HepG2 (cell line): ENCODE data around the gene TAOK3. TPM values are rescaled to one million over a fixed set of nuclear protein-coding genes. Genes with fewer than 3 reads are reported as not detected.

Source experiments
- CBFB ChIP-seq: sonication (generic); formaldehyde crosslinking; IDR thresholded peaks from 2 replicates; pipeline ENCODE4 v1.4.0; 2020; ENCODE audit warnings: missing genetic modification reagents
- CHD2 ChIP-seq: IDR thresholded peaks from 2 replicates; pipeline ENCODE4 v1.6.1; 2011; ENCODE audit warnings: low read depth, low read length, improper control_type of control experiment
- FOXA1 ChIP-seq, 2 experiments: fragments of 450-650 bp in 1 of 2; sonication (generic) in 1 of 2; formaldehyde crosslinking in 1 of 2; IDR thresholded peaks; 2 replicates each; pipeline versions ENCODE4 v1.4.0 to v1.6.1; 2016 to 2020; ENCODE audit warnings: missing genetic modification reagents in 1 of 2
- GABPB1 ChIP-seq: IDR thresholded peaks from 2 replicates; pipeline ENCODE4 v1.6.1; 2016; ENCODE audit warnings: mild to moderate bottlenecking, missing genetic modification reagents, moderate library complexity, missing compliant biosample characterization
- HDAC6 ChIP-seq: fragments of 200-600 bp; sonication (generic); IDR thresholded peaks from 2 replicates; pipeline ENCODE4 v1.7.0; 2017; ENCODE audit warnings: mild to moderate bottlenecking, antibody characterized with exemption, low read length, low read depth
- HMG20A ChIP-seq: IDR thresholded peaks from 2 replicates; pipeline ENCODE4 v1.6.1; 2016; ENCODE audit warnings: borderline replicate concordance
- NCOR1 ChIP-seq: fragments of 200-600 bp; sonication (generic); IDR thresholded peaks from 2 replicates; pipeline ENCODE4 v1.7.0; 2017; ENCODE audit warnings: antibody characterized with exemption, low read length, borderline replicate concordance
- NFIC ChIP-seq: IDR thresholded peaks from 2 replicates; pipeline ENCODE4 v1.6.1; 2012; ENCODE audit warnings: mild to moderate bottlenecking, low read length, inconsistent platforms
- NR3C1 ChIP-seq: sonication (generic); formaldehyde crosslinking; IDR thresholded peaks from 2 replicates; pipeline ENCODE4 v1.4.0; 2020; ENCODE audit warnings: missing genetic modification reagents
- PAX8 ChIP-seq: sonication (generic); formaldehyde crosslinking; IDR thresholded peaks from 2 replicates; pipeline ENCODE4 v1.8.0; 2022; ENCODE audit warnings: mild to moderate bottlenecking, missing genetic modification reagents, borderline replicate concordance
- SALL1 ChIP-seq: sonication (generic); formaldehyde crosslinking; IDR thresholded peaks from 2 replicates; pipeline ENCODE4 v1.8.0; 2022; ENCODE audit warnings: mild to moderate bottlenecking, missing genetic modification reagents
- SMARCE1 ChIP-seq: fragments of 450-650 bp; IDR thresholded peaks from 2 replicates; pipeline ENCODE4 v1.6.1; 2017; ENCODE audit warnings: borderline replicate concordance
- SNAI1 ChIP-seq: sonication (generic); formaldehyde crosslinking; IDR thresholded peaks from 2 replicates; pipeline ENCODE4 v1.5.0; 2020; ENCODE audit warnings: mild to moderate bottlenecking, missing genetic modification reagents, borderline replicate concordance
- ZFP36L1 ChIP-seq: sonication (generic); formaldehyde crosslinking; IDR thresholded peaks from 2 replicates; pipeline ENCODE4 v1.8.0; 2022; ENCODE audit warnings: mild to moderate bottlenecking, missing genetic modification reagents, moderate library complexity
- ZNF205 ChIP-seq: IDR thresholded peaks from 2 replicates; pipeline ENCODE4 v1.6.1; 2018; ENCODE audit warnings: missing biosample characterization, missing genetic modification reagents
- ZNF3 ChIP-seq: IDR thresholded peaks from 2 replicates; pipeline ENCODE4 v1.7.0; 2017; ENCODE audit warnings: inconsistent platforms
- ZNF33A ChIP-seq: sonication (generic); formaldehyde crosslinking; IDR thresholded peaks from 2 replicates; pipeline ENCODE4 v1.5.1; 2020; ENCODE audit warnings: missing genetic modification reagents, mild to moderate bottlenecking, moderate library complexity, borderline replicate concordance
- ZNF557 ChIP-seq: sonication (generic); formaldehyde crosslinking; IDR thresholded peaks from 2 replicates; pipeline ENCODE4 v1.4.0; 2020; ENCODE audit warnings: missing genetic modification reagents
- ZNF564 ChIP-seq: sonication (generic); formaldehyde crosslinking; IDR thresholded peaks from 2 replicates; pipeline ENCODE4 v1.8.1; 2023; ENCODE audit warnings: mild to moderate bottlenecking, missing genetic modification reagents
- ZNF75D ChIP-seq: sonication (generic); formaldehyde crosslinking; IDR thresholded peaks from 2 replicates; pipeline ENCODE4 v1.8.1; 2023; ENCODE audit warnings: missing genetic modification reagents, mild to moderate bottlenecking, borderline replicate concordance
- polyA plus RNA-seq, 8 experiments: library from polyadenylated mRNA; depleted of rRNA in 3 of 8; stranded (reverse) in 7 of 8; unstranded in 1 of 8; fragments of >200 nt; fragmentation: Illumina TruSeq in 4 of 8; extraction: Trizol in 4 of 8; gene quantifications; 2 replicates each; pipeline versions ENCODE4 v1.2.1 to v1.2.3, GENCODE V29; 2011 to 2016; ENCODE audit warnings: low read depth in 4 of 8, missing spikeins in 1 of 8, mixed read lengths in 1 of 8; ENCODE audit not compliant: insufficient read depth in 1 of 8
- total RNA-seq, 5 experiments: library from RNA; depleted of rRNA; stranded (reverse); fragments of >200 nt; fragmentation: Illumina TruSeq; extraction: Trizol; gene quantifications; 2 replicates each; pipeline ENCODE4 v1.2.3, GENCODE V29; 2016; ENCODE audit warnings: low read depth in 1 of 5
- TF ChIP-seq, protein P1 (sequence below): sonication (generic); formaldehyde crosslinking; IDR thresholded peaks from 2 replicates; pipeline ENCODE4 v1.4.0; 2020; ENCODE audit warnings: mild to moderate bottlenecking, missing genetic modification reagents, borderline replicate concordance
- TF ChIP-seq, protein P2 (sequence below): sonication (generic); formaldehyde crosslinking; IDR thresholded peaks from 2 replicates; pipeline ENCODE4 v1.4.0; 2020; ENCODE audit warnings: mild to moderate bottlenecking, missing genetic modification reagents
- TF ChIP-seq, protein P3 (sequence below): fragments of 450-650 bp; IDR thresholded peaks from 2 replicates; pipeline ENCODE4 v1.6.1; 2017
- TF ChIP-seq, protein P4 (sequence below): IDR thresholded peaks from 2 replicates; pipeline ENCODE4 v1.6.1; 2016; ENCODE audit warnings: mild to moderate bottlenecking, missing biosample characterization, missing genetic modification reagents

The TAOK3 gene
- total and polyA plus RNA-seq, 2 of the 13 experiments (the other 11 are each of a cell fraction or from before 2014, with no cell fraction given): 10.4 to 12.3 TPM

DNA sequence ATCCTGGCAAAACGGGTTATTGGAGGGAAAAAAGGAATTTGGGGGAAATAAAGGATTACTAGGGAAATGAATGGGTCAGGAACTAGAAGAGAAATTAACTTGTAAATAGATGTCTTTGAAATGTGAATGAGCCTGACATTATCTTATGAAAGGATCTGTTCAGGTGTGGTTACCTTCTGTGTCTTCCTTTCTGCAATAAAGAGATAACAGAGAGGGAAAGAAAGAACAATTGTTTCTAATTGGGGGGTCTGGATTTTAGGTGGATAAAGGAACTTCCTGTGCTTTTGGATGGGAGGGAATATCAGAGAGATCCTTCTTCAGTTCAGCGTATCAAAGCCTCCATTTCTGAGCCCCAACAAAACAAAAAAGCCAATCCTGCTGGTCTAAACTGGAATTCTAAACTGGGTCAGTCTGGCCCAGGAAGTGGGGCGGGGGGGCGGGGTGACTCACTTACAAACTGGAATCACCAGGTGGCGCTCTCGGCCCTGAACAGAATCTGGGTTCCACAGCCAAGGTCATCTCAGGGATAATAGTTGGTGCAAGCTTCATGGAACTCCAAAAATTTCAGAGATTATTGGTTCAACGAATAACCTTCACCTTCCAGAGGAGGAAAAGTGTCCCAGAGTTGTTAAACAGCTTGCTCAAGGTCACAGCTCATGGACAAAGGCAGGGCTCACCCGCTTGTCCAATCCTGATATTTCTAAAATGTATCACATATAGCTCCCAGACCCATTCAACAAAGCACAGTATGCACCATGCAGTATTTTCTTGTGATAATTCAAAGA is 251.9 kb downstream of the TAOK3 start (continued):
- TF ChIP-seq, protein P1, sequence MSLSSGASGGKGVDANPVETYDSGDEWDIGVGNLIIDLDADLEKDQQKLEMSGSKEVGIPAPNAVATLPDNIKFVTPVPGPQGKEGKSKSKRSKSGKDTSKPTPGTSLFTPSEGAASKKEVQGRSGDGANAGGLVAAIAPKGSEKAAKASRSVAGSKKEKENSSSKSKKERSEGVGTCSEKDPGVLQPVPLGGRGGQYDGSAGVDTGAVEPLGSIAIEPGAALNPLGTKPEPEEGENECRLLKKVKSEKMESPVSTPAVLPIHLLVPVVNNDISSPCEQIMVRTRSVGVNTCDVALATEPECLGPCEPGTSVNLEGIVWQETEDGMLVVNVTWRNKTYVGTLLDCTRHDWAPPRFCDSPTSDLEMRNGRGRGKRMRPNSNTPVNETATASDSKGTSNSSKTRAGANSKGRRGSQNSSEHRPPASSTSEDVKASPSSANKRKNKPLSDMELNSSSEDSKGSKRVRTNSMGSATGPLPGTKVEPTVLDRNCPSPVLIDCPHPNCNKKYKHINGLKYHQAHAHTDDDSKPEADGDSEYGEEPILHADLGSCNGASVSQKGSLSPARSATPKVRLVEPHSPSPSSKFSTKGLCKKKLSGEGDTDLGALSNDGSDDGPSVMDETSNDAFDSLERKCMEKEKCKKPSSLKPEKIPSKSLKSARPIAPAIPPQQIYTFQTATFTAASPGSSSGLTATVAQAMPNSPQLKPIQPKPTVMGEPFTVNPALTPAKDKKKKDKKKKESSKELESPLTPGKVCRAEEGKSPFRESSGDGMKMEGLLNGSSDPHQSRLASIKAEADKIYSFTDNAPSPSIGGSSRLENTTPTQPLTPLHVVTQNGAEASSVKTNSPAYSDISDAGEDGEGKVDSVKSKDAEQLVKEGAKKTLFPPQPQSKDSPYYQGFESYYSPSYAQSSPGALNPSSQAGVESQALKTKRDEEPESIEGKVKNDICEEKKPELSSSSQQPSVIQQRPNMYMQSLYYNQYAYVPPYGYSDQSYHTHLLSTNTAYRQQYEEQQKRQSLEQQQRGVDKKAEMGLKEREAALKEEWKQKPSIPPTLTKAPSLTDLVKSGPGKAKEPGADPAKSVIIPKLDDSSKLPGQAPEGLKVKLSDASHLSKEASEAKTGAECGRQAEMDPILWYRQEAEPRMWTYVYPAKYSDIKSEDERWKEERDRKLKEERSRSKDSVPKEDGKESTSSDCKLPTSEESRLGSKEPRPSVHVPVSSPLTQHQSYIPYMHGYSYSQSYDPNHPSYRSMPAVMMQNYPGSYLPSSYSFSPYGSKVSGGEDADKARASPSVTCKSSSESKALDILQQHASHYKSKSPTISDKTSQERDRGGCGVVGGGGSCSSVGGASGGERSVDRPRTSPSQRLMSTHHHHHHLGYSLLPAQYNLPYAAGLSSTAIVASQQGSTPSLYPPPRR (CRISPR knock-in tag): peak; percentile 60; the same call in 1 of the 2 replicates
- TF ChIP-seq ZNF557 (CRISPR knock-in tag) (no peak), CBFB (CRISPR knock-in tag) (no peak), SNAI1 (no peak), CHD2 (no peak), ZNF205 (CRISPR knock-in tag) (no peak), PAX8 (CRISPR knock-in tag) (no peak), ZNF33A (CRISPR knock-in tag) (no peak), ZNF564 (no peak), NFIC (no peak), SALL1 (CRISPR knock-in tag) (peak; percentile 68), NCOR1 (peak; percentile 64; the same call in 1 of the 2 replicates), SMARCE1 (no peak), HMG20A (CRISPR knock-in tag) (peak; percentile 29; the same call in 1 of the 2 replicates), ZNF3 (CRISPR knock-in tag) (no peak), GABPB1 (no peak), FOXA1 (IDR thresholded peaks at IDR 0.05) (no peak), FOXA1 (CRISPR knock-in tag; IDR thresholded peaks at IDR 0.05) (peak; percentile 35; the same call in 1 of the 2 replicates), NR3C1 (CRISPR knock-in tag) (no peak), ZNF75D (CRISPR knock-in tag) (no peak), ZFP36L1 (CRISPR knock-in tag) (no peak), HDAC6 (no peak)
- TF ChIP-seq, protein P2, sequence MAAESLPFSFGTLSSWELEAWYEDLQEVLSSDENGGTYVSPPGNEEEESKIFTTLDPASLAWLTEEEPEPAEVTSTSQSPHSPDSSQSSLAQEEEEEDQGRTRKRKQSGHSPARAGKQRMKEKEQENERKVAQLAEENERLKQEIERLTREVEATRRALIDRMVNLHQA (CRISPR knock-in tag): no peak
- TF ChIP-seq, protein P3, sequence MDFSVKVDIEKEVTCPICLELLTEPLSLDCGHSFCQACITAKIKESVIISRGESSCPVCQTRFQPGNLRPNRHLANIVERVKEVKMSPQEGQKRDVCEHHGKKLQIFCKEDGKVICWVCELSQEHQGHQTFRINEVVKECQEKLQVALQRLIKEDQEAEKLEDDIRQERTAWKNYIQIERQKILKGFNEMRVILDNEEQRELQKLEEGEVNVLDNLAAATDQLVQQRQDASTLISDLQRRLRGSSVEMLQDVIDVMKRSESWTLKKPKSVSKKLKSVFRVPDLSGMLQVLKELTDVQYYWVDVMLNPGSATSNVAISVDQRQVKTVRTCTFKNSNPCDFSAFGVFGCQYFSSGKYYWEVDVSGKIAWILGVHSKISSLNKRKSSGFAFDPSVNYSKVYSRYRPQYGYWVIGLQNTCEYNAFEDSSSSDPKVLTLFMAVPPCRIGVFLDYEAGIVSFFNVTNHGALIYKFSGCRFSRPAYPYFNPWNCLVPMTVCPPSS: no peak
- TF ChIP-seq, protein P4, sequence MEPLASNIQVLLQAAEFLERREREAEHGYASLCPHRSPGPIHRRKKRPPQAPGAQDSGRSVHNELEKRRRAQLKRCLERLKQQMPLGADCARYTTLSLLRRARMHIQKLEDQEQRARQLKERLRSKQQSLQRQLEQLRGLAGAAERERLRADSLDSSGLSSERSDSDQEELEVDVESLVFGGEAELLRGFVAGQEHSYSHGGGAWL: no peak
